ENCODE data around the gene FLOT1.

FLOT1 gene

DNA sequence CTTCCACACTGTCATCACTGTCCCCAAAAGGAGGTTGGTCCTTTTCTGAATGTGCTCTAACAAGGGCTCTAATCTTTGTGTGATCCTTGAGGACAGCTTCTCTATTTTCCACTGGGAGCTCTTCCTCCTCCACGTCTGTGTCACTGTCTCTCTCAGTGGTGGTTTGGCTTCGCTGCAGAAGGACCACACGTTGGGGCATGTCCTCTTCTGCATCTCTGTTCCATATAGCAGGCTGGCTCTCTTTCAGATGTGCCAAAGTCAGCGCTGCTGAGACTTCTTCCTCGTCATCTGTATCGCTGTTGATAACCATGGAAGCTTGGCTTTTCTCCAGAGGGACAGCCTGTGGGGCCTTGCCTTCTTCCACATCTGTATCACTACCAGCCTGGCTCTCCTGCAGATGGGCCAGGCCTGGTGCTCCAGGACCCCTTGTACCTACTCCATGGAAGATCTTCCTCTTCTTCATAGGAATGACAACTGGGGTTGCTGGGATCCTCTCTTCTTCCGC lies 30.0 kb downstream of the FLOT1 start:
- Mint-ChIP-seq H3K36me3 (peaks cover 65% of the 10 kb centered on the region), H3K27ac (peak overlapping the region; percentile 14), H3K4me1 (peaks cover 60% of the 10 kb centered on the region), H3K4me3 (no peak overlapping the region), H3K9me3 (no peaks in the 10 kb centered on the region), H3K27me3 (no peaks in the 10 kb centered on the region)
- ATAC-seq, result no peak

DNA sequence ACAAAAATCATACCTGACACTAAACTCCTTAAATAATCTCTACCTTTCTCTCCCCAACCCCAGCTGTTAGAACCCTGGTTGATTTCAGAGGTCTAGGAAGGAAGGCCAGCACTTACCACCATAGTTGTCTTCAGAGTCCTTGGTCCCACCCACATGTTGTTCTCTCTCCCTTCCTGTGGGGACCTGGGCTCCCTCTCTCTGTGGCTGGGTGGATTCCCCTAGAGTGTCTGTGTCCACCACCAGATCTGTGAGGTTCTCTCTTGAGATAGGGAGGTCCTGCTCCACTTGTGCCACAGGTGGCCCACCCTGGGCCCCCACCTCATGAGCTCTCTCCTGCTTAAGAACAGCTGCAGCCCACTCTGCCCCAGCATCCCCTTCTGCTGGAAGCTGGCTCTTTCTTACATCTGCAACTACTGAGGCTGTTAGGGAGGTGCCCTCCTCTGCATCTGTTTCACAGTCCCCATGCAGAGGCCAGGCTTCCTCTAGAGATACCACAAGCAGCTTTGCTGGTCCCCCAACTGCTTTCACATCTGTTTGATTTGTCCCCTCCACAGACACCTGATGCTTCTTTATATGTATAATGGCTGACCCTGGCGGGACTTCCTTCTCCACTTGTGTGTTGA lies 30.6 kb downstream of the FLOT1 start:
- H3K27me3 Mint-ChIP-seq, result no peaks in the 10 kb centered on the region
- peaks cover 55% of the 10 kb centered on the region for H3K4me1 Mint-ChIP-seq
- ATAC-seq, result no peak
- H3K9me3 Mint-ChIP-seq, result no peaks in the 10 kb centered on the region
- no peak overlapping the region for H3K4me3 Mint-ChIP-seq
- H3K36me3 Mint-ChIP-seq, result peaks cover 70% of the 10 kb centered on the region
- peak overlapping the region; percentile 14 for H3K27ac Mint-ChIP-seq

DNA sequence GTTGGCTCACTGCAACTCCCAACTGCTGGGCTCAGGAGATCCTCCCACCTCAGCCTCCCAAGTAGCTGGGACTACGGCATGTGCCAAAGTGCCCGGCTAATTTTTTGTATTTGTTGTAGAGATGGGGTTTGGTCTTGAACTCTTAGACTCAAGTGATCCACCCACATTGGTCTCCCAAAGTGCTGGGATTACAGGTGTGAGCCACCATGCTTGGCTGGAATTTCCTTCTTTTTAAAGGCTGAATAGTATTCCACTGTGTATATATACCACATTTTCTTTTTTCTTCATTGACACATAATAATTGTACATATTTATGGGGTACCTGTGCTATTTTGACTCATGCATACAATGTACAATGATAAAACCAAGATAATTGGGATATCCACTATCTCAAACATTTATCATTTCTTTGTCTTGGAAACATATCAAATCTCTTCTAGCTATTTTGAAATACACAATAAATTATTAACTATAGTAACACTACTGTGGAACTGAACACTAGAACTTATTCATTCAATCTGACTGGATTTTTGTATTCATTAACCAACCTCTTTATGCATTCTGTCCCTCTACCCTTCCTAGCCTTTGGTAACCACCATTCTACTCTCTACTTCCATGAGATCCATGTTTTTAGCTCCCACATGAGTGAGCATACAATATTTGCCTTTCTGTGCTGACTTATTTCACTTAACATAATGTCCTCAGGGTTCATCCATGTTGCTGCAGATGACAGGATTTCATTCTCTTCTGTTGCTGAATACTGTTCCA lies 33.2 kb downstream of the FLOT1 start:
- peaks cover 31% of the 10 kb centered on the region for H3K4me1 Mint-ChIP-seq
- peaks cover 74% of the 10 kb centered on the region for H3K36me3 Mint-ChIP-seq
- H3K4me3 Mint-ChIP-seq, result no peak overlapping the region
- no peaks in the 10 kb centered on the region for H3K27me3 Mint-ChIP-seq
- no peak overlapping the region for H3K27ac Mint-ChIP-seq
- no peaks in the 10 kb centered on the region for H3K9me3 Mint-ChIP-seq
- ATAC-seq, result no peak

DNA sequence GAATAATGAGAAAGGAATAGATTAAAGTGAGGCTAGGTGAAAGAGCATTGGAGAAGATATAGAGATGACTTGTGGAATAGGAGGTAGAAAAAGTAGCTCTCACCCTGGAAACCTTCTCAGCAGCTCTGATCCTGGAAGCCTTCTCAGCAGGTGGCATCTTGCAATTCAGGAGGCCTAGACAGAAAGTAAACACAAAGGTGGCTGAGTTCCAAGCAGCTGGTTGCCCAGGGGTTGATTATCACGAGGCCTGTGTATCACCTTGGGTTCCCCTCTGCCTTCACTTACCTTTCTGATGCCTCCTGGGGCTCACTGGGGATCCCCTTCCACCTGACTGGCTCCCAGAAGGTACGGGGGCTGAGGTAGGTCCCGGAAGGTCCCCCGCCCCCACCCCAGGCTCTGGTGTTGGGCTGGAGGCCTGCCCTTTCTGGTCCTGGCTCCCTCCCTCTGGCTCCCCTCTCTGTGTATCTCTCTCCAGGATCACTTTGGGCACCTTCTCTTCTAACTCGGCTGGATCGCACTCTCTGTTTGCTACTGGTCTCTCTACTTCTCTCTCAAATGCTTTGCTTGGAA lies 35.1 kb downstream of the FLOT1 start:
- ATAC-seq, result no peak
- peak overlapping the region; percentile 21 for H3K27ac Mint-ChIP-seq
- peaks cover 18% of the 10 kb centered on the region for H3K4me1 Mint-ChIP-seq
- H3K36me3 Mint-ChIP-seq, result peaks cover 77% of the 10 kb centered on the region
- no peak overlapping the region for H3K4me3 Mint-ChIP-seq
- no peaks in the 10 kb centered on the region for H3K27me3 Mint-ChIP-seq
- H3K9me3 Mint-ChIP-seq, result no peaks in the 10 kb centered on the region

DNA sequence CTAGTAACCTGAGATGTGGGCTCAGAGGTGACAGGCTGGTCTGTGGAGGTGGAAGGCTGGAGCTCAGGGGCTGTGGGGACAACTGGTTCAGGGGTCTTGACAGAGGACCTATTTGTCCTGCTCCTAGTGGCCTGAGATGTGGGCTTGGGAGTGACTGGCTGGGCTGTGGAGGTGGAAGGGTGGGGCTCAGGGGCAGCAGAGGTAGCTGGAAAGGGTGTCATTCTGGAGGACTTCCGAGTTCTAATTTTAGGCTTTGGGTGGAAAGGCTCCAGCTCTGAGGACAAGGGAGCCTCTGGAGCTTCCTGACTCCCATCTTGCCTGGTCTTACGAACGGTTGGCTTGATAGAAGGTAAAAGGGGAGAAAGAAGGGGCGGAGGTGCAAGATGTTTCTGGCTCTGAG lies 36.9 kb downstream of the FLOT1 start:
- no peak for ATAC-seq
- H3K36me3 Mint-ChIP-seq, result peaks cover 69% of the 10 kb centered on the region
- H3K27me3 Mint-ChIP-seq, result no peaks in the 10 kb centered on the region
- H3K4me1 Mint-ChIP-seq, result peaks cover 9% of the 10 kb centered on the region
- H3K27ac Mint-ChIP-seq, result peak overlapping the region; percentile 12
- H3K9me3 Mint-ChIP-seq, result no peaks in the 10 kb centered on the region
- no peak overlapping the region for H3K4me3 Mint-ChIP-seq

DNA sequence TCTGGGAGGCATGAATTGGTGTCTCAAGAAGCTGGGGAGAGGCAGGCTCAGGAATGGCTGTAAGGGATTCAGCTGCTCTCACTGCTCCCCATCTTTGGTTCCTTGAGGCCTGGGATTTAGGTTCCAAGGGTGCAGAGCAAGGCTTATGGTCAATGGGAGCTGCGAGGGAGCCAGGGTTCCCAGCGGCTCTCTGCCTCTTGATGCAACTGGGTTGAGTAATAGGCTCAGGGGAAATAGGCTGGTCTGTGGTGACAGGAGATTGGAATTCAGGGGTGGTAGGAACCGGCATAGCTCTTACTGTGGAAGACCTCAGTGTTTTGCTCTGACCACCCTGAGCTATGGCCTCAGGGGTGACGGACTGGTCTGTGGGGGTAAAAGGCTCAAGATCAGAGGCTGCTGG lies 38.7 kb downstream of the FLOT1 start:
- Mint-ChIP-seq H3K4me3 (no peak overlapping the region), H3K27ac (no peak overlapping the region), H3K9me3 (no peaks in the 10 kb centered on the region), H3K4me1 (peaks cover 9% of the 10 kb centered on the region), H3K36me3 (peaks cover 71% of the 10 kb centered on the region), H3K27me3 (no peaks in the 10 kb centered on the region)
- ATAC-seq, result no peak

DNA sequence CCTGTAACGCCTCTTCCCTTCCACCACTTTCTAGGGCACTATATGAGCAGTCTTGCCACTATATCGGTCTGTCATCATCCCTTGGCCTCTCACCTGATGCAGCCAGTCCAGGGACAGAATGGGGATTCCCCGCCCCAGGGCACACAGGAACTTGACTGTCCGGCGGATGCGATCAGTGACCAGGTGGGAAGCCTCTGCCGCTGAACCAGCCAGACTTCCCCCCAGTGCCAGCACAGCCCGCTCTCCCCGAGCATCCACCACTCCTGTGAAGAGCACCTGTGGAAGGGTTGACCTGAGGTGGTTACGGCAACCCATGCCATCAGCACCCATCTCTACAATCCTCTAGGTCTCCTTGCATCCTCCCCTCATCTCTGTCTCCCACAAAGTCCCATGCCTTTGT lies 39.5 kb downstream of the FLOT1 start:
- Mint-ChIP-seq H3K4me3 (no peak overlapping the region), H3K9me3 (no peaks in the 10 kb centered on the region), H3K27me3 (no peaks in the 10 kb centered on the region), H3K4me1 (peaks cover 6% of the 10 kb centered on the region), H3K36me3 (peaks cover 66% of the 10 kb centered on the region), H3K27ac (no peak overlapping the region)
- no peak for ATAC-seq

DNA sequence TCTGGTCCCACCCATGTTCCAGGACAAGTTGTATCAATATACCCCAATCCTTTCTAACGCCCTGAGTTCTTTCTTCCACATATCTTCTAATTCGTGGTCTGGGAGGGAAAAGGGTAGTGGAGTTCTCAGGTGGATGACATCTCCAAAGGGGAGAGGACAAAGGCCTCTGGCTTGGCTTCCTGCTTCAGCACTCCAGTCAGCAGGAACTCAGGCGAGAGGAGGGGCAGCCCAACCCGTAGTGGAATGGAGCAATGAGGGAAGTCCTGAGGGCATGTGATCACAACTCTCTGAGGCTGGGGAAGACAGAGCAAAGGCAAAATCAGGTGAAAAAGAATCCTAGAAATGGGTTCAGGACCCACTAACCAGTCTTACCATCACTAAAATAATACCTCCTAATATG lies 42.1 kb downstream of the FLOT1 start:
- no peaks in the 10 kb centered on the region for H3K27me3 Mint-ChIP-seq
- no peak overlapping the region for H3K4me3 Mint-ChIP-seq
- peaks cover 48% of the 10 kb centered on the region for H3K36me3 Mint-ChIP-seq
- no peaks in the 10 kb centered on the region for H3K9me3 Mint-ChIP-seq
- no peak for ATAC-seq
- H3K4me1 Mint-ChIP-seq, result no peaks in the 10 kb centered on the region
- no peak overlapping the region for H3K27ac Mint-ChIP-seq

DNA sequence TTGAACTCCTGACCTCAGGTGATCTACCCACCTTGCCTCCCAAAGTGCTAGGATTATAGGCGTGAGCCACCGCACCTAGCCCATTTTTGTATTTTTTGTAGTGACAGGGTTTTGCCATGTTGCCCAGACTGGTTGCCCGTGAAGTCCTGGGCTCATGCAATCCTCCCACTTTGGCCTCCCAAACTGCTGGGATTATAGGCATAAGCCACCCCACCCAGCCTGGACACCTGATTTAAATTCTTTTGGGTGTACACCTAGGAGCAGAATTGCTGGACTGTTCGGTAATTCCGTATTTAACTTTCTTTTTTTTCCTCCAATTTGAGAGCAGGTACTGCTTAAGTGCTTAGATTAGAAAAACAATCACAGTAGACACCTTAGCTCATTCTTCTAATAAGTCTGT lies 46.1 kb downstream of the FLOT1 start:
- Mint-ChIP-seq H3K9me3 (no peaks in the 10 kb centered on the region), H3K4me3 (no peak overlapping the region), H3K27me3 (no peaks in the 10 kb centered on the region)

DNA sequence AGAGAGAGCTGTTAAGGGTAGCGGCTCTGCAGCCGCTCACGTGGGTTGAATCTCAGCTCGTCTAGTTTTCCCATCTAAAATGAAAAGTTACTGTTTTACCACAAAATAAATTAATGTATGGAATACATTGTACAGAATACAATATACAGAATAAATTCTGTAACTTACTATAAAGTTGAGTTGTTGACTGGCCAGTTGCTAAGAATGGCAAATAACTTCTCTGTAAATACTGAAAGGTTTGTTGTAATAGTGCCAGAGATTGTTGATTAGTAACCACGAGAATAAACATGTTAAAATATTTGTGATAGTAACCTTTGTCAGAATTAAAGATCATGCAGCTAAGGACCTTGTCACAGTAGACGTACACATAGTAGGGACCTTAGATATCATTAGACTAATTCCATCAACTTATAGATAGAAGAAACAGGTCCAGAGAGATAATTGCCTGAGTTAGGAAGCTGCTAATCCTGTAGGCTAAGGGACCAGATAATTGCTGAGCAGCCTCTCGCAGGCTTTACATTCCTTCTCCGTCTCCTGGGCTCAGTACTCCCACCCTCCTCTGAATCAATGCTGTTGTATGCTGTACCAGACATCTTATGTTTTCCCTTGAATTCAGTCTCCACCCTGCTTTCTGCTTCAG lies 51.2 kb downstream of the FLOT1 start:
- no peaks in the 10 kb centered on the region for H3K9me3 Mint-ChIP-seq
- peaks cover 2% of the 10 kb centered on the region for H3K36me3 Mint-ChIP-seq

More for the DNA sequence above, 46.1 kb downstream of the FLOT1 start:
- Mint-ChIP-seq H3K27ac (no peak overlapping the region), H3K4me1 (peaks cover 5% of the 10 kb centered on the region), H3K36me3 (peaks cover 12% of the 10 kb centered on the region)
- no peak for ATAC-seq

DNA sequence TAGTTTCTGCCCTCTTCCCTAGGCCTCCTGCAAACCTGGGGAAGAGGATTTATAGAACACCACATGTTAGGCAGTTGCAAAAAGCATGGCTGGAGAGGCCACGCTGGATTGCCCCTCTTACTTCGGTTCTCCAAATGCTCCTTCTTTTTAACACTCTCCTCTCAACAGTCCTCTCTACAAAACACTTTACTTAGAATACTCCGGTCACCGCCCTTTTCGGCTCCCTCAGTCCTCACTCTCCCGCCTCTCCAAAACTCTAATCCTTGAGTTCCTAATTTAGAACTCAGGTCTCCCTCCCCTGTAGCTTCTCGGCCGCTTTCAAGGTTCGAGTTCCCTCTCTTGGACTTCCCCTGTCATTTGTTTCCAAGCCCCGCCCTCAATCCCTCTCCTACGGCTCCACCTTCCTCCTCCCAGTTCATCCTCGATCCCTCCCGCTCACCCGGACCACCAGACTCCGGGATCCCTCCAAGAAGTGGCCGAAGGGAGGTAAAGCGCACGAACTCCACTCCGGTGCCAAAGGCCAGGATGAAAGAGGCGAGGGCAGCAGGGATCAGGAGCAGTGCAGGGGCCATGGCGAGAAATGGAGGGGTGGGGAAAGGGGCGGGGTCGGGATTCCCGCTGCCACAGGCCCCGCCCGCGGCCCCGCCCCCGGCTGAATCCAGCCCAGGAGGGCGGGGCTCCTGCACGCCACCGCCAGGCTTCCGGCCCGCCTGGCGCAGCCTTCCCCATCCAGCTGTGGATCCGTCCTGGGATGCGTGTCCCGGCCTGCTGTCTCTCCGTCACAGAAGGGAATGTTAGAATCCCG lies 51.9 kb downstream of the FLOT1 start, which contains the start of gene NRM:
TSS of gene NRM (minus strand) at position 582 of the 805 bp plus-strand sequence. CDS start at position 572, 10 bp downstream.
- ATAC-seq, result peak; percentile 46
- Mint-ChIP-seq H3K4me3 (peak within 1 kb of the TSS; percentile 89), H3K36me3 (peaks cover 9% of the 10 kb centered on the region), H3K4me1 (peaks cover 47% of the 10 kb centered on the region), H3K27me3 (no peaks in the 10 kb centered on the region), H3K27ac (peak within 1 kb of the TSS; percentile 86), H3K9me3 (no peaks in the 10 kb centered on the region)

More for the DNA sequence above, 51.2 kb downstream of the FLOT1 start:
- Mint-ChIP-seq H3K27ac (peak overlapping the region; percentile 86), H3K4me1 (peaks cover 45% of the 10 kb centered on the region), H3K4me3 (peak overlapping the region; percentile 89), H3K27me3 (no peaks in the 10 kb centered on the region)
- ATAC-seq, result no peak

DNA sequence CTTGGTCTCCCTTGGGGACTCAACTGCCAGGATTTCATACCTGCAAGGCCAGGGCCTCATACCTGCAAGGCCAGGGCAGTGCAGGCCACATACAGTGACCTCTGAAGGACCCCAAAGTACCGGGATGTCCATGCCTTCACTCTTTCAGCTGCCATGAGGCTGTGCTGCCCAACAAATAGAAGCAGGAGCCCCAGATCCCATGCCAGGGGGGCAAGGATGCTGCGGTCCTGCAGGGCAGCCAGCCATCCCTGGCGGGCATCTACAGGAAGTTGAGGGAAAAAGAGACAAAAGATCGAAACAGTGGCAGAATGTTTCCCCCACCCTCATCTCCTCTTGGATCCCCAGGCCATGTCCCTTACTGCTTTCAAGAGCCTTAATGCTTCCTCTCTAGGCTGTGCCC lies 52.5 kb downstream of the FLOT1 start:
- no peaks in the 10 kb centered on the region for H3K9me3 Mint-ChIP-seq
- peaks cover 54% of the 10 kb centered on the region for H3K4me1 Mint-ChIP-seq
- H3K27me3 Mint-ChIP-seq, result no peaks in the 10 kb centered on the region
- peak overlapping the region; percentile 86 for H3K27ac Mint-ChIP-seq
- H3K36me3 Mint-ChIP-seq, result peaks cover 15% of the 10 kb centered on the region
- ATAC-seq, result no peak
- H3K4me3 Mint-ChIP-seq, result peak overlapping the region; percentile 89

DNA sequence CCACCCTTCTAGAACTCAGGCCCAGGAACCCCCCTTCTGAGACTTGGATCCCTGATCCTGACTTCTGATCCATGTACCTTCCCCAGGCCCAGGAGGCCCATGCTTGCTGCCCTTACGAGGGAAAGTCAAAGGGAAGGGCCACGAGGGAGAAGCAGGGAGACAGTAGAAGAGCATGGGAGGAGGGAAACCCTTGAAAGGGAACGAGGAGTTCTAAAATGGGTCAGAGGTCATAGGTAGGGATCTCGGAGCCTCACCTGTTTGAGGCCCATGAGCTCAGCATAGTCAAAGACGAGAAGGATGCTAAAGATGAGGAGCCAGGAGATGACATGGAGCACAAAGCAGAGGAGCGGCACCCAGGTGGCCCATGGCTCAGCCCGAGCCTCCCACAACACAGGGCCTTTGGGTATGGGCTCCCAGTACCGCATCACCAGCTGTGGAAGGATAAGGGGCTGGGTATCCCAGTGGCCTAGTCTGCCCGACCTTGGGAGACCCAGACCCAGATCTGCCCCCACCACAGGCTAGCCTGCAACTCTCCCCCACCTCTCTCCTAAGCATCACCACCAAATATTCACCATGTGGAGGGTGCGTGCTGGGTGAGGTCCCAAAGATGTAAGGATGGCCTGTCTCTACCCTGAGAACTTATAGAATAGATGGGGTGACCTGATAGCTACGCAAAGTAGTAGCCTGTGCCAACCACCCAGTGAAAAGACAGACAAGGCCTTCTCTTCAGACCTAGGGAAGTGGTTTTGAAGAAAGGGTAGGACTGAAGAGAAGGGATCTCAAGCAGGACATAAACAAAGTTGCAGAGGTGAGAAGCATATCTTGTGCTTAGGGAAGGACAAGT lies 53.2 kb downstream of the FLOT1 start:
- H3K36me3 Mint-ChIP-seq, result peaks cover 21% of the 10 kb centered on the region
- no peaks in the 10 kb centered on the region for H3K9me3 Mint-ChIP-seq
- peak overlapping the region; percentile 86 for H3K27ac Mint-ChIP-seq
- H3K27me3 Mint-ChIP-seq, result no peaks in the 10 kb centered on the region
- peak overlapping the region; percentile 89 for H3K4me3 Mint-ChIP-seq
- H3K4me1 Mint-ChIP-seq, result peaks cover 56% of the 10 kb centered on the region
- ATAC-seq, result no peak

DNA sequence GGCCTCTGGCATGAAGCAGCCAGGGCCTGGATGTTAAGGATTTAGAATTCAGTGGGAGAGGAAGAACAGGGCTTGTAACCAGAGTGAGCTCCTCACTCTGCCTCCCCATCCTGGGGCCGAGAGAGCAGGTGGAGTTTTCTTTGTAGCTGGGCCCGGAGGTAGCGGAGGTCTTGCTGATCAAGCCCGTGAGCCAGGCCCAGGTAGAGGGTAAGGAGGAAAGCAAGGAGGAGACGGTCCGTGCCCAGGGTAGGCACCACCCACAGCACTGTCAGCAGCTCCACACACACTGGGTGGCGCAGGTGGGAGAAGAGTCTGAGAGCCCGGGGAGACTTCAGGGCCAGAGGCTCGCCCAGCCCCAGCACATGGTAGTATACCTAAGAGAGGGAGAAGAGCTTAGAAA lies 53.9 kb downstream of the FLOT1 start:
- peak; percentile 29 for ATAC-seq
- H3K36me3 Mint-ChIP-seq, result peaks cover 26% of the 10 kb centered on the region
- no peaks in the 10 kb centered on the region for H3K9me3 Mint-ChIP-seq
- peaks cover 56% of the 10 kb centered on the region for H3K4me1 Mint-ChIP-seq
- peak overlapping the region; percentile 89 for H3K4me3 Mint-ChIP-seq
- no peaks in the 10 kb centered on the region for H3K27me3 Mint-ChIP-seq
- H3K27ac Mint-ChIP-seq, result peak overlapping the region; percentile 86

Data from stimulated activated memory B cell treated with anti-CD40 and anti-IgM and Interleukin-4, amounts not matched to agents 10 μg/mL and 1 μg/mL and 100 μg/mL, for 72 hours (primary cell).